Tongue (tissue), 2 donors: ENCODE data around the gene GNAO1. TPM values are rescaled to one million over a fixed set of nuclear protein-coding genes. Genes with fewer than 3 reads are reported as not detected.

ENCODE experiments used
- DNase-seq: peaks from one replicate; pipeline ENCODE4 v3.0.0-alpha.2; 2015
- total RNA-seq: library from RNA; depleted of rRNA; stranded (reverse); fragments of >200 nt; gene quantifications from one replicate; pipeline ENCODE4 v1.2.3, GENCODE V29; 2014

The GNAO1 gene
- total RNA-seq, 1 donor from 2014 or later = 3.9 TPM

DNA sequence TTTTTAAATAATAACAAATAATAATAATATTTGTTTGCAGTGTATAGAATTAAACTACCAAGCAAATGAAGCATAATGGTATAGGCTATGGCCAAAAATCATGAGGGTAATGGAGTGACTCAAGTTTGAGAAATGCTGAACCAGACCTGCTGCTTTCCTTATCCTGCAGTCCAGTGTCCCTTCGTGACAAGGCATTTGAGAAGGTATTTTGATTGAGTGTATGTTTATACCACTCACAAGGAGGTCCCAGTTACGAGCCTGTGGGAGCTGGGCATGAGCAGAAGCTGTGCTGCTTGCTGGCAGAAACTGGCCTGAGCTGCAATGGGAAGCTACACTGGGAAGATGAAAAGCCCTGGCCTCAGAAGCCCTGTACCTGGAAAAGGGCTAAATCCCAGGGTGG lies 50.3 kb downstream of the GNAO1 start:
- no peak for DNase-seq

DNA sequence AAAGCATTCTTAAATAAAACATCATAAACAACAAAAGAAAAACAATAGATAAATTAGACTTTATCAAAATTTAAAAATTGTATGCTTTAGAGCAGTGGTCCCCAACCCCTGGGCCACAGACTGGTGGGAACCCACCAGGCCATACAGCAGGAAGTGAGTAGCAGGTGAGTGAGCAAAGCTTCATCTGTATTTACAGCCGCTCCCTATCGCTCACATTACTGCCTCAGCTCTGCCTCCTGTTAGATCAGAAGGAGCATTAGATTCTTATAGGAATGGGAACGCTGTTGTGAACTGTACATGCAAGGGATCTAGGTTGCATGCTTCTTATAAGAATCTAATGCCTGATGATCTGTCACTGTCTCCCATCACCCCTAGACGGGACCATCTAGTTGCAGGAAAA lies 51.5 kb downstream of the GNAO1 start:
- DNase-seq = no peak

DNA sequence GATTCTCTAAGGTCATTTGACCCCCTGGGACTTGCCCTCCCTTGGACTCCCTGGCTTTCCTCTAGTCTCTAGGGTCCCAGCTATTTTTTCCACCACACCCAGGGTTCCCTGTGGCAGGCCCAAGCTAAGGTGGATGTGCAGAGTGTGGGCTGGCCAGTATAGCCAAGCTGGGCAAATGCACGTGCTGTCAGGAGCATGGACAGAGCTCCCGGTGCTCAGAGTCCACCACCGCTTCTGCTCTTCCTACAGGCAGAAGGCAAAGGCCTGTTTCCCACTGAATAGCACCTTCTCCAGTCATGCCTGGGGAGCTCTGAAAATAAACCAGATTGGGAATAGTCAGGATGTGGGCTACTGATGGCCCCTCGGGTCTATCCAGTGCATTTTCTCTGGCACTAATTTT lies 53.3 kb downstream of the GNAO1 start:
- DNase-seq = no peak

DNA sequence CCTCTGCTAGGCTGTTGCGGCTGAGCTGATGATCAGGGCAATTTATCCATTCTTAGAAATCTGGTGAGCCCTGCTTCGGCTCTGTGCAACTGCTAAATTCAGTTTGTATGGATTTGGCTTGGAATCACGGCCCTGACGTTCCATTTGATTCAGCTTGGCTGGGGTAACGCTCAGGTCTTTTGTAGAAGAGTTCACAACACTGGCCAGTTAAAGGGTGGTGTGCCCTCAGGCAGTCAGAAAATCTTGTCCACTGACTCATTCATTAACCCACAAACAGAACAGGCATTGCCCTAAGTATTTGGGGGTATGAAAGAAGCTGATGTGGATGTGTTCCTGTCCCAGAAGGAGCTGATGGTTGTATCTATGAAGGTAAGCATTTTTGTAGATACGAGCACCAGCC lies 53.9 kb downstream of the GNAO1 start:
- no peak for DNase-seq

DNA sequence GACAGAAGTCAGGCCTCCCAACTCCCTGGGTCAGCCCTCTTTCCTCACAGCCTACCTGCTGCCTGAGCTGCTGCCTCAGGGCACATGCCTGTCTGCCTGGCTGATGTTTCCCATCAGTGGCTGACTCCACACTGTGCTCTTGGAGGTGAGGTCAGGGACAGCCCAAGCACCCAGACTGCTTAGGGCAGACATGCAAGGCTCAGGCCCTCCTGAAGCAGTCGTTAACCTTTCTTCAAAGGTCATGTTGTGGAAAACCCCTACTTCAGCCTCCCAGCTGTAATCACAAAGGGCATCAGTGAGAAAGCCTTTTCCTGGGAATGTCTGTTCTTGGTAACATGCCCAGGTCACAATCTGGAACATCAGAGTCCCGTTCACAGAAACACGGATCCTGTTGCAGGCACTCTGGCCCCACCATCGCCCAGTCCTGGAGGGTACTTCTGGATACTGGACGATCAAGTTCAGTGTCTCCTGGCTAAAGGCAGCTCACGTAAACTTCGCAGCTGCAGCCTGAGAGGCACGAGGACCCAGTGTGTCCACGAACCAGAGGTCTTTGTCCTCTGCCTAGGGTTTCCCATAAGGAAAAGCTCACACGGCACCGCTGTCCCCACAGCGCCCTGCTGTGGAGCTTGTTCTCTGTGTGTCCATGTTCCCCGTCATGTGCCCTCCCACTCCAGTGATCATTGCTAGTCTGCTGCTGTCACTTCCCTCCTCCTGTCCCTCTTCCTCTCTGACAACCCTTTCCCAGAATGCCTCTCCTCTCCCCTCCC lies 54.9 kb downstream of the GNAO1 start:
- DNase-seq = no peak

DNA sequence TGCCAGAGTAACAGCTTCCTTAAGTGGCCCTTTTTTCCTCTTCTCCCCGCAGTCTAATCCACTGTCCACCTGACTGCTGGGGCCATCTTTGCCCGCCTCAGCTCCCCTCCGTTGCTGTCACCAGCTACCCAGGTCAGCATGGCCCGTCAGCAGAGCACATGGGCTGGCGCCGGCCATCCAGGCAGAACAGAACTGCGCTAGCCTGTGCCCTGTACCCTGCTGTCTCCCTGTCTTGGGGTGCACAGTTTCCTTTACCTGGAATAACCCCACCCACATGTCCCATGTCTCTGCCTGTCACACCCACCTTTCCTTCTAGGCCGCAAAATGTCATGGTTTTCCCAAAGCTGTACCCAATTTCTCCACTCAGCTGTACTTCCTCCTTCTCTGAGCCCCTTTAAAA lies 55.7 kb downstream of the GNAO1 start:
- DNase-seq = no peak

DNA sequence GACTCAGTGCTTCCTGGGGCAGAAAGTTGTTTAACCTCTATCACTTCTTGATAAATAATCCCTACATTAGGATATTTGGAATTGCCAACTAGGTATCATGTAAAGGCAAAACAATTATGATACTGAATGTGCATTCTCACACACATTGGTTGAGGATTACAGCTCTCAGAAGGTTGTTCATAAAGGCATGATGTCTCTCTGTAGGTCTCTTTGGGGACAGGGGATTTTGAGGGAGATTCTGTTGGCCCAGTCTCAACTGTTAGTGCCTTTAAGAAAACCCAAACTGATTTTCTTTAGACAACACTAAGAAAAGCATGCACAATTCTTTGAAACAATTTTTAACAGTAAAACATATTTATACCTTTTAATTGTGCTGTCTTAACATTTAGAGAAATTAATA lies 56.5 kb downstream of the GNAO1 start:
- DNase-seq = no peak

DNA sequence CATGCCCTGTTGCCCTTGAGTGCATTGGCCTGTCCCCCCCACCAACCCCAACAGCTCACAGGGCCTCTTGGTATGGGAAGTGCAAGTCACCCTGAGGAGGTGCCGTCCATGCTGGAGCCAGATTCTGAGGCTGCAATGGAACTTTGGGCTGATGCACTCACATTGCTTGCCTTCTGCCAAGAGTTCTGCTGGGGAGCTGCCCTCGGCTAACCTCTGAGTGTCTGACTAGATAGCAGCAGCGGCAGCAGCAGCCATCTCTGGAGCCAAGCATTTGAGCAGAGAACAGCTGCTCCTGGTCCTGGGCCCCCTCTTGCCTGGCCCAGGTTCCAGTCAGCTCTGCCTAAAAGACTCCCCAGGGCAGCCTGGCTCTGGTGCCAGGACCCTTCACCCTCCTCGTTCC lies 61.5 kb downstream of the GNAO1 start:
- DNase-seq = peak; percentile 32

DNA sequence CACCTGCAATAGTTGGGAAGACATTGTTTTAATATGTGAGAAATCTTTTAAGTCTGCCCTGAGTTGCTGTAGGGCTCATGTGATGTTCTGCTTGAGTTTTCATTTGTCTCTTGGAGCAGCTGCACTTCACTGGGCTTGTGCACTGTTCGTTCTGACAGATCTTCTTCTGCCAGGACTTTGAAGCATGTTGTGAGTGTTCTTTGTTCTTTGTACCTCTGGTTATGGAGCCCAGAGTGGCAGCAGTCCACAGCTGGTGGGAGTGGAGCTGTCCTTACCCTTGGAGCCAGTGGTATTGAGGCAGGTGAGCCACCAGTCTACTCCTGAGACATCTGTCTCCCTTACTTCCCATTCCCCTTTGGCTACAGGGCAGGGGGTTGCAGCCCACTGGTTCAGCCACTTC lies 64.6 kb downstream of the GNAO1 start:
- DNase-seq = no peak

DNA sequence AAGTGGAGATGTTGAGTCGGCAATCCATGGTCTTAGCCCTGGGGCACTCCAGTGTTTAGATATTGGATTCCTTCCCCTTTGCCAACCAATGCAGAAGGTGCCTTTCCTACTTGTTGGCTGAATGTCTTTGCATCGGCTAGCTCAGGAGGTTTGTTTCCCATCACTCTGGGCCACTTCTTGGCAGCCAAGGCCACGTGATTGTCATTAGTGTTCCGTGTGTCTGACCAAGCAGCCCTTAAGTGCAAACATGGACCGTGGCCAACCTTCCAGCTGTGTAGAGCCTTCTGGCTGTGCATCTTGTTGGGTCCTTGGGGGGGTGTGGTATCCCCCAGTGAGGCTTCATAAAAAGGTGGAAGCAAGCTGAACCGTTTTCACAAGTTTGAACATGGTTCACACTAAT lies 66.0 kb downstream of the GNAO1 start:
- peak; percentile 82 for DNase-seq

DNA sequence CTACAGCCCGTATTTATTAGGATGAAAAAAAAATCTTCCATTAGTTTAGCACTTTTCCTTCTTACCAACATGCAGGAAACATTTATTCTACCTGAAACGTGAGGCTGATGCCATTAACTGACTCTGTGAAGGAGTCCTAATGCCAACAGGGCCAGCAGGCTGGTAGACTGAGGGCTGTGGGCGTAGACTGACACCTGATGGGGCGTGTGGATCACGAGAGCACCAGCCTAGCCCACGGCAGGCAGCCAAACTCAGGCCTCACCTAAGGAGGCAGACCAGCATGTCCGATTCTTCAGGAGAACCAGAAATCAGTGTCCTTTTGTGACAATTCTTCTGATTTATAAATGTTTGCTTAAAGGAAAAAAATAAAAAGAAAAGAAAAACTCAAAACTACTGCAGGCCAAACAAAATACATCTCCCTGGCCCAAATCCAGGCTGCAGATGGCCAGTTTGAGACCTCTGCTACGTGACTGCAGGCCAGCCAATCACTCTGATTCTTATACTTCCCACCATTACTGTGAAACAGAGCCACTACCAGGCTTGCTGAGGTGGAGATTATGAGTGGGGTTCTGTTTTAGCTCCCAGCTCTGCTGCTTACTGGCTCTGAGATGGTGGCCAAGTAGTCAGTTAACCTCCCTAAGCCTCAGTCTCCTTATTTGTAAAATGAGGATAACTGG lies 66.5 kb downstream of the GNAO1 start:
- DNase-seq = peak; percentile 76

DNA sequence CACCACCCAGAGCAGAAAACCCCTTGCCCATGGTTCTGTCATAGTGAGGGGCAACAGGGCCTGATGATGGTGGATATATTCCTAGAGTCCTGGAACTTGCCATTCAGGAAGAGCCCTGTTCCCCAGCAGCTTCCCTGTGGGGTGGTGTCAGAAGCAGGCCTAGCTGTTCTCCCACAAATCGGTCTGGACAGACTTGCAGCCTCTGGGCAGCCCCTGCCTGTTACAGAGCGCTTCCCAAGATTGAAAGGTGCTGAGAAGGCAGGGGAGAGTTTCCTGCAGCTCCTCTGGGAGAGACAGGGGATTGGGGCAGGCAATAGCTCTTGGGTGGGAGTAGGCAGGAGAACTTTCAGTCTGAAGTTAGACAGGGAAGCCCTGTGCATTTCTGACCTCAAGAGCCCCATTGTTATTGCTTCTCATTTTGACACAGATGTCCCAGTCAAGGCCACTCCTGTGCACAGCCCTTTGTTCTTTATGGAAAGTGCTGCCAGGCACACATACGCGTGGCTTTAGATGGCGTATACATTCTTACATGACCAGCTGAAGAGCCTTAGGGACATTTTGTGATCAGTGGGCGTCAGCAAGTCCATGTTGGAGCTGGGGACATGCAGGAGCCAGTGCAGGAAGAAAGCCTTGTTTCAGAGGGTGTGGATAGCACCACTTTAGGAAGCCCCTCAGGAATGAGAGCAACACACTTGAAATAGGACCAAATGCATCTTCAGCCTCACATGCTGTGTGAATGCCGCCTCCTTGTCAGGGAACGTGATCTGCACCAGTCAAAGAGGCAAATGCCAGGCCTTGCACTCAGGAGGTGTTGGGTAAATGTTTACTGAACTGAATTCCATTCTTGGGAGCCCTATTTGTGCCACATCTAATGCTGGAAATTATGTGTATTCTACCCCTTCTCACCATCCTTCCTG lies 67.5 kb downstream of the GNAO1 start:
- peak; percentile 45 for DNase-seq

DNA sequence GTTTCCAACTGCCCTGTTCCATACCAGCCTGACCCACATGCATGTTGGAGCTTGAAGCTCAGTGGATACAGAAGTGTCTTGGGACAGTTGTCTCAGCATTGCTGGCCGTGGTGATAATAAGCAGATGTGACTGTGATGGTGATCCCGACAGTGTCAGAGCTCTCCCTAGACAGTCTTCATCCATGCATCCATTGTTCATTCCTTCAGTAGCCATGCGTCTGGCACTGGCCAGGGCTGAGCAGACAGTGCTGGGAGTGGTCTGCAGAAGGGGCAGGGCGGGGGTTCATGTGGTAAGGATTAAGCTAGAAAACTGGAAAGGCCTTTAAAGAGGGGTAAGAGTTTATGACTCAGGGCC lies 68.1 kb downstream of the GNAO1 start:
- DNase-seq = no peak

DNA sequence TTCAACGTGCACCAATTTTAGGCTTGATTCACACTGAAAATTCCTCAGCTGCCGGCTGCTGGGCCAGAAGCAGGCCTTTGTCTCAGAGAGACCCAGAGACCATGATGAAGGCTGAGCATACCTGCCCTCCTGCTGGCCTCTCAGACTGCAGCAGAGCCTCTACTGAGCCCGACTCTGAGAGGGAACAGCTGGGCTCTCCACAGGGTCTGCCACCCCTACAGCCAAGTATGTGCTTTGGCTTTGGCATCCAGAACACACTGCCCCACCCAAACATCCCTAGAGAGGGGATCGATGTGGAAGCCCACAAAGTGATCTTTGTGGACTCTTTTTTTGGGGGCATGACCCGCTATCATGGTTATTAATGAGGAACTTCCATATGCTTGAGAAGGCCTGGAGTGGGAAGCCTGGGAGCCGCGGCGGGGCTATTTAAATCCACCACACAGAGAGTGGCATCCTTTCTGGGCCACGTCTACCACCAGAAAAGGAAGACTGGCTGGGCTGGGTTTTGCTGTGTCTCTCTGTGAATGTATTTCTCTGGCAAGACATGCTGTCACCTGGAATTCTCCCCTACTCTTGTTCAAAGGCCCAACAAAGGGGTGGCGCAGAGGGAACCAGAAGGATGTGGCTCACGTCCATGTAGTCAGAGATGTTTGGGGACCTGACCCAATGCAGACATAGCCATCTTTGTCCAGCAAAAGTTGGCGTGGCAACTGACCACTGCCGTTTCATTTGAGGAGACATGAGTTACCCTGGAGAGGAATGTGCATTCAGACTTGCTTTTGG lies 69.3 kb downstream of the GNAO1 start:
- DNase-seq = peak; percentile 46

DNA sequence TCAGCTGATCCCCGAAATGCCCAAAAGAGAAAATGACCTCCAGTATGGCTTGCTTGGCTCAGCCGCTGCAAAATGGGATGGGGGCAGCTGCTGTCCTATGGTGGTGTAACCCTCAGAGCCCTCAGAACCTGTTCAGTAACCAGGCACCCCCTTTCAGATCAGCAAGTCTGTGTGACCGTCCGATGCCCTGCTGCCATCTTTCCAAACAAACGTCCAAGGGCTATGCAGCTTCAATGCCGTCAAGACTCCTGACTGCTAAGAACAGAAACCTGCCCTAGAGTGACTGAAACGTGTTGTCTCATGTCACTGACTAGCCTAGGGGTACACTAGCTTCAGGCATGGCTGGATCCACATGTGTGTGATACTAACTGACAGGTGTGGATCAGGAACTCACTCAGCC lies 70.4 kb downstream of the GNAO1 start:
- DNase-seq = no peak

DNA sequence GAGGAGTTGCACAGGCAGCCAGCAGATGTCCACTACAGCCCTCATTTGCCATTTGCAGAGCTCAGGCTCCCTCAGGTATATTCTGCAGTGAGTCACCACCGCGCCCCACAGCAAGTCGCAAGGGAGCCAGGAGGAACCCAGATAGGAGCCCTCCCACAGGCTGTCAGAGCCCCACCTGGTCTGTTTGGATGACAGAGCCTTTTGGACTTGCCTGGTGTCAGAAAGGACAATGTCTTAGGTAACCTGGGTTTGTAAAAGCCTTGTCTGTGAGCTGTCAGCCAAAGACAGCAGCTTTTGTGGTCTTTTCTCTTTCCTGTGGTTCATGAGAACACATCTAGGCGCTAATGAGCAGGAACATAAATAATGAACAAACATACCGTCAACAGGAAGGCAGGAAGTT lies 70.9 kb downstream of the GNAO1 start:
- peak; percentile 47 for DNase-seq

DNA sequence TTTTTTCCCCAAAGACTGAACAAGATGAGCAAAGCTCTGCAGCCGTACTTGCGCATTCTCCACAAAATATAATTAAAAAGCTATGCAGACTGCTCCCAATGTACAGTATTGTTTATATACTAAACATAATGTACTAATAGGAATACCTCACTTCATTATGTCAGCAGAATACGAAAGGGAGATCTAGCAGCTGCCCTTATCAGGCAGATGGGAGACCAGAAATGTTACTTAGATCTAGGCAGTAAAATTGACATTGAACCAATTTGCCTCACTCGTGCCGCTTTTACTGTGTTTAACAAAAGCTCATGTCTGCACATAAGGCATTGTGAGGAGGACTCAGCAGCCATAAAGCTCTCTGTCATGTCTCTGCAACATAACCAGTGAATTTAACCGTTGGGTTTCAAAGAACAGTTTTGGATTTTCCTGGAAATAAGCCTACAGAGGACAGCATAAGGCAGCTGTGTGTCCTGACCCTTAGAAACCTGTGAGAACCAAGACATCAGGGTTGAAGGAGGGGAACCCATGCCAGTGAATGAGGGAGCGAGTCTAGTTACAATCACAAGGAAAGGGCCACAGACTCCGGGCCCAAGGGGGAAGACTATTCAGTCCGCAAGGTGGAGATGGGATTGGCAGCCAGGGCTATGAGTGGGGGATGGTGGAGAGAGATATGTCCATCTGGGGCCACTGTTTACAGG lies 71.4 kb downstream of the GNAO1 start:
- DNase-seq = peak; percentile 28

DNA sequence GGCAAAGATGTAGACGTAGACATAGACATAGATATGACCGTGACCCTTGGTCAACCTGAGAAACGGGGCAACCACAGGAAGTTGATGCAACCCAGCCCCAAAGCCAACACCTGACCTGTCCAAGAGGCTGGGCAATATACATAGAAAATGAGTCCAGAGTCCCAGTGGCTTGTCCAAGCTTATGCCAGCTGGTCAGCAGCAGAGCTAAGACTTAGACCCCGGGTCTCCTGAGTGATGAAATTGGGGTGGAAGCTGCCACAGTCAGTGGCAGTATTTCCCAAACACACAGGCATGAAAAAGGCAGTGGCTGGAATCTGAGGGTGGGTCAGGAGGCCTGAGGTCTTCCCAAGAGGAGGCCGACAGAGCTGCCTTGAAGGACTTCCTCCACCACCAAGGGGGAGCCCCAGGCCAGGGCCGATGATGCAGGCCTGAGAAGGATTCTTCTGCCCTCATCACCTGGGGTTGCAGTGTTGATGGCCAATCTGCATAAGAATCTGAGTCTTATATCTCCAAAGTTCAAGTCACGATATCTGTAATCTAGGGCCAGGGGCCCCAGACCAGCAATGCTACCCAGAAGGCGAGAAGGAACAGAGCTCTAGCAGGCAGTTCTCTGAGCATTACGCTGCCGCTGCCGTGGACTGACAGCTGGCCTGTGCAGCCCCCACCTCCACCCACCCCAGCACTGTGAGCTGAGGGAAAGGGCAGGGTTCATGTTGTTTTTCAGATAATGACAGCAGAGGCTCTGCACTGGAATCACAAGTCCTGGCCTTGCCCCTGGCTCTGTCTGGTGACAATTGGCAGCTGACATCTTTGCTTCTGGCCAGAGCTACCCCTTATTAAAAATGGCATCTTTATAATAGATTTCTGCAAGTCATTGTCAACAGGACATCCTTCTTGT lies 72.7 kb downstream of the GNAO1 start:
- DNase-seq = no peak

DNA sequence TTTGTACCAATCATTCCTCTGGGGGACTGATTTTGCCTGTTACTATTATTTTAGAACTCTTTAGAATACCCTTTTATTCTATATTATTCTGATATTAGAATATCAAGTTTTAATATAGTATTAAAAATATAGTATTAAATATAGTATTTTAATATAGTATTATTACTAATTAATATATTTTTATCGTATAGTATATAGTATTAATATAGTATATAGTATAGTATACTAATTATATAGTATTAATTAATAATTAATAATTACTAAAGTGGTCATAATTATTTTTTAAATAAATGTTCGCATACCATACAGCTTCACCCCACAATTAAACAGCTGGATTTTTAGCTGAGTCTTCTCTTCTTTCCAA lies 73.3 kb downstream of the GNAO1 start:
- no peak for DNase-seq

DNA sequence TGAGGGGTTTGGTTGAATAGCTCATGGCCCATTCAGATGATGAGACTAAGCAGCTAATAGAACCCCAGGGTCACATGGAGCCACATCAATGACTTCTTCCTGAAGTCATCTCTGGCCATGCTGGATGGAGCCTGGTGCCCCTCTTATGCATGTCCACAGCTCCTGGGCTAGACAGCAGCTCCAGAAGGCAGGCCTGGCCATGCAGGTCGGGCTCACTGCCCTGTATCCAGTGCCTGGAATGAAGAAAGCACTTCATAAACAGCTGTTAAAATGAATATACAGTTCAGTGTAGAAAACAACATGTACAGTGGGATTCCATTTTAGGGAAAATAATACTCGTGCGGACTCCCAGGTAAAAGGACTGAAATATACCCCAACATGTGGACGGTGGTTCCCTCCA lies 73.9 kb downstream of the GNAO1 start:
- no peak for DNase-seq

DNA sequence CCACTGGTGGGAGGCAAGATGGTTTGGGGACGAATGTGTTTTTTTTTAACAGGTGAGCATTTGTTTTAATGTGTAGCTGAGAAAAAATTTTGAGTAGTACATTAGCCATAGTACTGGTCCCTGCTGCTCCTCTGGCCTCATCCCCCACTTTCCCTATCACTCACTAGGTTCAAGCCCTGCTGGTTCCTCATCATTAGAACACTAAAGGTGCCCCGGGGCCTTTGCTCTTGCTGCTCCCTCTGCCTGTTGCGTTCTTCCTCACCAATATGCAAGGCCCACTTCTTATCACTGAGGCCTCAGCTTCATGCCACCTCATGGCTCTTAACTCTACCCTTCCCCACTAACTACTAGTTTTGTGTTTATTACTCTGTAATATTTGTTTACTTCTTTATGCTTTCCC lies 74.5 kb downstream of the GNAO1 start:
- DNase-seq = no peak
